Activated CD4-positive, alpha-beta T cell treated with anti-CD3 and anti-CD28 coated beads, Interleukin-2, amount 50 U/mL, for 24 hours (primary cell): ENCODE measurements around the gene RNF145.
"Not testable (repeated sequence)": the region's sequence is repeated elsewhere in the genome, so short reads cannot be mapped to it uniquely, and the experiment has no call there.

Experiments used
- DNase-seq, 2 donors: peaks; one replicate each; pipeline ENCODE4 v3.0.0-alpha.2; 2020; ENCODE audit warnings: low read depth in 1 of 2, low spot score in 1 of 2

Gene RNF145

DNA sequence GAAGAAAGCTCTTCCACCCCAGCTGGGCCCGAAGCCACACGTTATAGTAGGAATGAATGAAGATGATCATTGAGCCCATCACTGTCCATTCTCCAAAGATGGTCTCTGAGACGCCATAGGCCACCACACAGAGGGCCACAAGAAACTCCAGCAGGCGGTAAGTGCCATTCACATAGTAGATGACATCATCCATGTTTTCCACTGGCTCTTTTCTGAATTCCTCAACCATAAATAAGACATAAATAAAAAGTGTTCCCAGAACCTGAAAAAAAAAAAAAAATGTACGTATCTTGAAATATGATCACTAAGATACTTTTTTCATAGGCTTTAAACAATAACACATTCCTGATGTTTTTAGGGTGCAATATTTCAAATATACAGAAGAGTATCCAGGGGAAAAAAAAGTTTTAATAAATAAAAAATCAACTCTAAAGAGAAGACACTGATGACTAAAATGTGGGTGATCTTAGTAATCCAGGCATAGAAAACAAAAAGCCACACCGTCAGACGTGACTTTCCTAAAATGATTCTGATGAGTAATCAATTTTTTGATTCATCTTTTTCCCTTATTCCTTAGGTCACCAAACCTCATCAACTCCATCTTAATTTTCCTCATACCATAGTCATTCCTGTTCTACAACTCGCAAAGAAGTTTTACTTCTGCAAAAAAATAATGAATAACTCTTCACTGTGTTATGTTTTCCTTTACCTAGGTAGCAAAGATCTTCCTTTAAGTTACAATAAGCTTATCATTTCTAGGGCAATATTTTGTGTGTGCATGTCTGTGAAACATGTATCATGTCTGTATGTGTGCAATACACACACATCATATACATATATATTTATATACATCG, 47.8 kb downstream of the RNF145 start:
- no peak for DNase-seq

DNA sequence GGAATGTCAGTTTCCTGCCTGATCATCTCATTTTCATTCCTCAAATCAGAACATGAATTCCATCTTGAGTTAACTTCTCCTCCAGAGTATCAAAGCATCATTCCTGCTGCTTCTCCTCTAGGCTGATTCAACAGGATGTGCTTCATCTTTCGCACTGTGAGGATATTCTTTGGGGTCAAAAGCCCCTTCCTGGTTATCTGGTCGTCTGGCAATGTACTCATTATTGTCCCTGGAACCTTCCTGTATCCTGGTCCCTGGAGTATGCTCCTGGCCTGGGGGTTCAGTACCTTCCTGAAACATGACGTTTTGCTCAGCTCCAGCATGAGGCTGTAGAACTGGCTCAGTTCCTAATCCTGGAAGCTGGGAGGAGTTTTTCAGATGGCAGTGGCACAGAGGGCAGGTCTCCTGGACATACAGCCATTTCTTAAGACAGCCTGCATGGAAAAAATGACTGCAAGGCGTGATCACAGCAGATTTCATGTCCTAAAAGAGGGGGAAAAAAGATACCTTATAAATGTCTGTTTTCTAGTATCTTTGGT, 50.7 kb downstream of the RNF145 start:
- not testable (repeated sequence) for DNase-seq

DNA sequence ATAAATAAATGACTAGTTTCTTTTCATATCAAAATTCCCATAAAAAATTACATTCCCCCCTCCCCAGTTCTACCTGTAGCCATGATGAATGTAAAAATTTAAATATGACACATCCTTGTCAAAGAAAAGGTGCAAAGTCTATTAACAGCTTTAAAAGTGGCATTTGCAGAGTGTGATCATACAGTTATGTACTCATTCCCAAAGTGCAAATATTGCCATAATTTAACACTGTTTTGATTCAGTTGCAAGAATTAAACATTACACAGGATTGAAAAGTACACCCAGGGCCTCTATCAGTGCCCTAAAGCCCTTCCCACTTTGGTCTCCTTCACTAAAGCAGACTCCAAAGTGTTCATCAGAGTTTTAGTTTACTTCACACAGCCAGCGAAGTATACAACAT, 51.8 kb downstream of the RNF145 start:
- no peak for DNase-seq

DNA sequence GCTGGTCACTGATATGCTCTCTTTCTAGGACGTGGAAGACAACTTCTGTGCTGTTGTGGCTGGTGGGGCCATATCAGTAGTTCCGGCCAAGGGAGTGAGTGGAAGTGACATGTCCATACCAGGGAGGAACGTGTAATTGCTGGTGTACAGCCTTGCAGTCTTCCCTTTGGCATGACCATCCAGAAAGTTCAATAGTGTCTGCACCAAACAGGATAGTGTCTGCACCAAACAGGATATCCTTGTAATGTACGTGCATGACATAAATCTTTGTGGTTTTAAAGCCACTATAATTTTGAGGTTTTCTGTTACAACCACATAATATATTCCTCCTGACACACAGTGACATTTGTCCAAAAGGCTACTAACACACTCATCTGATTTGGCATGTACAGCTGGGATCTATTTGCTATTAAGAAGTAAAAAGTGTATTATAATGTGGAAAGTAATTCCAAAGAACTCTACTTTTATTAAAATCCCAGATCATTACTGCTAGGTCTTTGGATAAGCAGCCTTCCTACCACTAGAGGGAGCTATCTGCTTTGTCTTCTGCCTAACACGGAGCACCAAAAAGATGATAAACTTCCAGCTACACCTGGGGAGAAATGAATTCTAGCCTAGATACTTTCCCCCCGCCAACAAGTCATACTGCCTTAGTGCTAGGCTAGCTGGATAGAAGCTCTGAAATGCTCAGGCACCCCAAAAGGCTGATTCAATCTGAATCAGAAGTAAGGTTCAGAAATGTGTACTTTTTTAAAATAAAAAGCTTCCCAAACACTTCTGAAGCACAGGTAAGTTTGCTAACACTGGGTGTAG, 52.7 kb downstream of the RNF145 start:
- DNase-seq: peak in 1 of 2 donors; percentile 54

DNA sequence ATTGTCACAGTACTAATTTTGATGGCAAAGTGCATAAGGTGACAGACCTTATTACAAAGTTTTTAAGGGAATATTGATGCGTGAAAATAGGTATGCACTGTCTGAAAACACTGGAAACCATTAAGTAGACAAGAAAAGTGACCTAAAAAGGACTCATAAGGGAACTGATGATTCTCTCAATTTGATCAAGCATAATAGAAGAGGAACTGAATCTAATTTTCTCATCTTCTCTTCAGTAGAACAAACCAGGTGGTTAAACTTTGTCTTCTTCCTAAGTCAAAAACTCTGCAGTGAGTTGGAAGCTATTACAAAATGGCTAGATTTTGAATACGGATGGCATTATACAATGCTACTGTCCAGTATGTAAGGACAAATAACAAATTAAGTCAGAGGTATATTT, 53.4 kb downstream of the RNF145 start:
- DNase-seq: no peak

DNA sequence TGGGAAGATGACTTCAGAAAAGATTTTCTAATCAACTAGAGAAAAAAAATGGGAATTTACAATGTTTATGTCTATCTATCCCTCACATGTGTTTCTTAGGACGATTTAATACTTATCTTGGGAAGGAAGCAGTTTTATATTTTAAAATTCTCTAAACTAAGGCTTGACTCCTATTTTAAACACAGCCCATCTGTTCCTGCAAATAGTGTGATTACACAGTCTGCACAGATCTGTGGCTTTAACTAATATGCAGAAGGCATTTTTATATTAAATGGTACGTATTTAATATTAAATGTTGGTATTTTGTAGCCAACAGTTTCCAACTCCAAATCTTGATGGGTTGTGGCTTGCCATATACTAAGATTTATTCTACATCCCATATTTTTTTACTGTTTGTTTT, 56.5 kb downstream of the RNF145 start:
- no peak for DNase-seq

GRCh38 chr5:159149085-159149484, 60.3 kb downstream of the RNF145 start:
- DNase-seq: no peak

DNA sequence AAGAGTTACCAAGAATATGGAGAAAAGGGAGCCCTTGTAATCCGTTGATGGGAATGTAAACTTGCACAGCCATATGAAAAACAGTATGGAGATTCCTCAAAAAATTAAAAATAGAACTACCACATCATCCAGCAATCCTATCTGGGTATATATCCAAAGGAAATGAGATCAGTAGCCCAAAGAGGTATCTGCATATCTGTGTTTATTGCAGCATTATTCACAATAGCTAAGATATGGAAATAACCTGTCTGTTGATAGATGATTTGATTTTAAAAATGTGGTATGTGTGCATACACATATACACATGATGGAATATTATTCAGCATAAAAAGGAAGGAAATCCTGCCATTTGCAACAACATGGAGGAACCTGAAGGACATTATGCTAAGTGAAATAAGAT, 61.4 kb downstream of the RNF145 start:
- no peak for DNase-seq

GRCh38 chr5:159146839-159147238, 62.5 kb downstream of the RNF145 start:
- DNase-seq: no peak

DNA sequence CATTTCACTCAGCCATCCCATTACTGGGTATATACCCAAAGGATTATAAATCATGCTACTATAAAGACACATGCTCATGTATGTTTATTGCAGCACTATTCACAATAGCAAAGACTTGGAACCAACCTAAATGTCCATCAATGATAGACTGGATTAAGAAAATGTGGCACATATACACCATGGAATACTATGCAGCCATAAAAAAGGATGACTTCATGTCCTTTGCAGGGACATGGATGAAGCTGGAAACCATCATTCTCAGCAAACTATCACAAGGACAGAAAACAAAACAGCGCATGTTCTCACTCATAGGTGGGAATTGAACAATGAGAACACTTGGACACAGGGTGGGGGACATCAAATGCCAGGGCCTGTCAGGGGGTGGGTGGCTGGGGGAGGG, 64.2 kb downstream of the RNF145 start:
- not testable (repeated sequence) for DNase-seq

DNA sequence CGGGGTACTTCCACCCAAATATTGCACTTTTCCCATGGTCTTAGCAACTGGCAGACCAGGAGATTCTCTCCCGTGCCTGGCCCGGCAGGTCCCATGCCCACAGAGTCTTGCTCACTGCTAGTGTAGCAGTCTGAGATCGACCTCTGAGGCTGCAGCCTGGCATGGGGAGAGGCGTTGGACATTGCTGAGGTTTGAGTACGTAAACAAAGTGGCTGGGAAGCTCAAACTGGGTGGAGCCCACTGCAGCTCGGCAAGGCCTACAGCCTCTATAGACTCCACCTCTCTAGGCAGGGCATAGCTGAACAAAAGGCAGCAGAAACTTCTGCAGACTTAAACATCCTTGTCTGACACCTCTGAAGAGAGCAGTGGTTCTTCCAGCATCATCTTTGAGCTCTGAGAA, 69.6 kb downstream of the RNF145 start:
- DNase-seq: no peak

DNA sequence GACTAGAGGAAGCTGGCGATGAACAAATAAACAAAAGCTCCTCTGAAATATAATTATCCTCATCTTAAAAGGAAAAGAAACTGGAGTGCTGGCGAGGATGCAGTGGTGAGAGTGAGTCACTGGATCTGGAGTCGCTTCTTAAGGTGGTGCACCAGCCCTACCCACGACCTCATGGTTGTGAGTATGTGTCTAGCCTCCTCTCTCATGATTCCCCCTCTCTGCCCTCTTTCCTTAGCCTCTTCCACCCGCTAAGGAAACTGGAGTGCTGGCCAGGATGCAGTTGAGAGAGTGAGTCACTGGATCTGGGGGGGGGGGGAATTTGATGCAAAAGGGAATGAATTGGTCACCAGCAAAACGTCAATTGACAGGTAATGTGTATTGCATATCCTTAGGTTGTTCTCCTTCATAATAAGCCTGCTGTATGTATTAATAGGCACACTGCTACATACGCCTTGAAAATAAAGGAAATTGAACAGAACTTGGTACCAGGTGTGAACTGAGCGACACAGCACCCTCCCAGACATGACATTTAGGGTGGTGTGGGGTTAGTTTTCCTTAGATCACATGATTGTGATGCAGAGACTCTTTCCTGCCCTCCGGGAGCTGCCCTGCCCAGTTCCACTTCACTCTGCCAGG, 73.3 kb downstream of the RNF145 start:
- no peak for DNase-seq

- DNase-seq: no peak
Measured at GRCh38 chr5:159133041-159133741, 76.2 kb downstream of the RNF145 start.

DNA sequence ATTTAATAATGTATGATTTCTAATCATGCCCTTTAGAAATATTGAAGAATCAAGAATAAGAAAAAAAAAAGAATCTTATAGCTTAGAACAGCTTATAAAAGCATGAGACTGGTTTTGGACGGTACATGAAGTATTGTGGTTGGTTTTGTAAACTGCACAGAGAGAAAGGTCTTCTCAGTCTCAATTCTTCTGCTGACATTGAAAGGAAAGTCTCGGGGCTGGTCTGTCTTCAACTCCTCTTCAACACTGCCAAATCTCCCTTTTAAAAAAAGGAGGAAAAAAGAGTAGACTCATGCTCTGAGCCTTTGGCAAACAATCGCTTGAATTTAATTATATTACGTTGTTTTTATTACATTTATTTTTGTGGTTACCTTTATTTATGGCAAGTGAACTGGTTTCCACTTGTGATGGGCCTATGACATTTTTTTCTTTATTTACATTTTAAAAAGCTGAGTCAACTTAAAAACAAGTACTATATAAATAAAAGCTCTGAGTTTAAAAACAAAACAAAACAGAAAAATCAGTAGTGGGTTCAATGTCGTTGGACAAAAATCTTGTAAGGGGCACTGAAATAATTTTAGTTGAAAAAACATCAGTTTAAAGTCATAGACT, 76.8 kb downstream of the RNF145 start:
- DNase-seq: no peak

DNA sequence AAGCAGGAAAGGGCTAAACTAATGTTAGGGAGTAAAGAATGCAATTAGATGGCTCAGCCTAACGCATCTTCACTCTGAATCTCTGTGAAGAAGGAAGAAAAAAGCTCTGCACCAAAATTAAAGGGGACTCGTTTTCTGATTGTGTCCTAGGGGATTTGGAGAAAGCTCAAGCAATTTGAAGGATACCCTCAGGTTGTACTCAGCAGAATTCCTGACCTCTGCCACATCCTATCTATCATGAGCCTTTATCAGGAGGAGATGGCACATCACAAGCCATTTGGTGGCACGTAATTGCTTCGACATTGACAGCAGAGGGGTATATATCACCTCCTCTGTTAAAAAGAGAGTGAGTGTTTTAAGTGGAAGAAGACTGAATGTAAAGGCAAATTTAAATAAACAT, 77.4 kb downstream of the RNF145 start:
- no peak for DNase-seq

- DNase-seq: no peak
Measured at GRCh38 chr5:159130871-159131270, 78.5 kb downstream of the RNF145 start.

DNA sequence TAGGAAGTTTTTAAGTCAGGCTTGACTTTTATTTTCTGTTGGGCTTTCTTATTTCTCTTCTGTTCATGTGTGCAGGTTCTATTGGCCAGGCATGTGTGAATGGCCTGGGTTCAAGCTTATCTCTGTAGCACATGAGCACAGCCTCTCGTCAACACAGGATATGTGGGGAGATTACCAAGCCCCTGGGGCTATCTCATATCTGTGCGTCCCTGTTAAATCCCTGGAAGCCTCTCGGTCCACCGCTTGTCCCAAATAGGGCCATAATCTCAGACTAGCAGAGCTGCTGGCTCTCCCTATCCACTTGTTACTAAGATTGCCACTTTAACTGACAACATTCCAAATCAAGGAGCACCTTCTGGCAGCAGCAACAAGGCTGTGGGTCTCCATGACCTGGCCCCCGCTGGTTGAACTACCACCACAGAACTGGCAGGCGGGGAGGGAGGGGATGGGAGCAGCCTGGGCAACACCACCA, 81.2 kb downstream of the RNF145 start:
- DNase-seq: no peak

GRCh38 chr5:159123700-159124099, 85.7 kb downstream of the RNF145 start:
- DNase-seq: no peak

GRCh38 chr5:159123189-159123588, 86.2 kb downstream of the RNF145 start:
- no peak for DNase-seq

DNA sequence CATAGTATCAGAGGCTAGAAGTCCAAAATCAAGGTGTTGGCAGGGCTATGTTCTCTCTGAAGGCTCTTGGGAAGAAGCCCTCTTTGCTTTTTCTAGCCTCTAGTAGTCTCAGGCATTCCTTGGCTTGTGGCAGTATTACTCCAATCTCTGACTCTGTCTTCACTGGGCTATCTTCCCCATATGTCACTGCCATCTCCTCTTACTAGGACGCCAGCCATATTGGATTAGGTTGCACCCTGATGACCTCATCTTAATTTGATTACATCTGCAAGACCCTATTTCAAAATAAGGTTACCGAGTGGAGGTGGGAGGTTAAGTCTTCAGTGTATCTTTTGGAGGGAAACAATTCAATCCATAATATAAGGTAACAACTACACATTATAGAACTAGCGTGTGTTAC, 88.3 kb downstream of the RNF145 start:
- no peak for DNase-seq
